ENCODE measurements around the gene BDKRB2. TPM values are rescaled to one million over a fixed set of nuclear protein-coding genes. Genes with fewer than 3 reads are reported as not detected.

BDKRB2 gene
- total RNA-seq, 6 experiments from 2014 or later: 5.8 to 11.2 (median 9.1) TPM

DNA sequence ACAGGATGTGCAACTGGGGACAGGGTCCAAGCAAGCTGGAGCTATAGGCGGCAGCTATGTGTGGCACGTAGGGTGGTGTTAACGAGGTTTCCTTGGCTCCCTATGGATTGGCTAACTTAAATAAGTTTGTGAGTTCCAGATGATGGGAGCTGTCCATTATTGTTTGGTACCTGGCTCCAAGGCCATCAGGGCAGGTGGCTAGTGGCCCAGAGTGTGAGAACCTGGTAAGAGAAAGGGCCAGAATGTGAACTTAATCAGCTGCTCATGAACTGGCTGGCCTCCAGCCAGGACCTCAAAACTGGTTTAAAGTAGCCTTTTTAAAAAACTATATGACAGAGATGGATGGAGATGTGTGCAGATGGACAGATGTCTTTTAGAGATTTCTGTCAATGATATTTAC, 1.5 kb upstream of the BDKRB2 start:
- DNase-seq: no peak
- H3K36me3 Mint-ChIP-seq (ENCODE audit: low read depth): no peaks in the 10 kb centered on the region
- H3K4me1 Mint-ChIP-seq (ENCODE audit: low read depth): peaks cover 59% of the 10 kb centered on the region
- H3K4me3 Mint-ChIP-seq: no peak overlapping the region
- no peak overlapping the region for H3K27ac Mint-ChIP-seq
- H3K9me3 Mint-ChIP-seq: no peaks in the 10 kb centered on the region
- peaks cover 3% of the 10 kb centered on the region for H3K27me3 Mint-ChIP-seq (ENCODE audit: insufficient read depth)
- TF ChIP-seq, protein P1, sequence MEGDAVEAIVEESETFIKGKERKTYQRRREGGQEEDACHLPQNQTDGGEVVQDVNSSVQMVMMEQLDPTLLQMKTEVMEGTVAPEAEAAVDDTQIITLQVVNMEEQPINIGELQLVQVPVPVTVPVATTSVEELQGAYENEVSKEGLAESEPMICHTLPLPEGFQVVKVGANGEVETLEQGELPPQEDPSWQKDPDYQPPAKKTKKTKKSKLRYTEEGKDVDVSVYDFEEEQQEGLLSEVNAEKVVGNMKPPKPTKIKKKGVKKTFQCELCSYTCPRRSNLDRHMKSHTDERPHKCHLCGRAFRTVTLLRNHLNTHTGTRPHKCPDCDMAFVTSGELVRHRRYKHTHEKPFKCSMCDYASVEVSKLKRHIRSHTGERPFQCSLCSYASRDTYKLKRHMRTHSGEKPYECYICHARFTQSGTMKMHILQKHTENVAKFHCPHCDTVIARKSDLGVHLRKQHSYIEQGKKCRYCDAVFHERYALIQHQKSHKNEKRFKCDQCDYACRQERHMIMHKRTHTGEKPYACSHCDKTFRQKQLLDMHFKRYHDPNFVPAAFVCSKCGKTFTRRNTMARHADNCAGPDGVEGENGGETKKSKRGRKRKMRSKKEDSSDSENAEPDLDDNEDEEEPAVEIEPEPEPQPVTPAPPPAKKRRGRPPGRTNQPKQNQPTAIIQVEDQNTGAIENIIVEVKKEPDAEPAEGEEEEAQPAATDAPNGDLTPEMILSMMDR (IDR thresholded peaks at IDR 0.05): no peak

DNA sequence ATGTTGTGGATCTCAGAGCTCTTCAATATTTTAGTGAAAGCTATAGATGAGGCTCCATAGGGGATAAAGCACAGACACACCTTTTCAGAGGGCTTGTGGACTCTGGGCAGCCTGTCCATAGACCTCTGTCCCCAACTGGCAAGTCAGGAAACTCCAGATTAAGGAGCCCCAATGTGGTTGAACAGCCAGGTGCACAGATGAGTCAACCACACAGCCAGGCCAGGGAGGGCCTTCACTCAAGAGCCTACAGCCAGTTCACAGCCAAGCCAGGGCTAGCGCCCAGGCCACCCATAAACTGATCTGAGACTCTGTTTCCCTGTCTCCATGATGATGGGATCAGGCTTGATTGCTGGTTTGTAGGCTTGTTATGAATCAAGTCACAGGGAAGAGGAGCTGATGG, 1.0 kb upstream of the BDKRB2 start:
- Mint-ChIP-seq H3K36me3 (ENCODE audit: low read depth) (no peaks in the 10 kb centered on the region), H3K4me3 (no peak overlapping the region; the same call in 1 of the 2 replicates), H3K27me3 (ENCODE audit: insufficient read depth) (peaks cover 2% of the 10 kb centered on the region), H3K27ac (no peak overlapping the region), H3K9me3 (no peaks in the 10 kb centered on the region), H3K4me1 (ENCODE audit: low read depth) (peaks cover 59% of the 10 kb centered on the region)
- DNase-seq: no peak
- TF ChIP-seq, protein P1 (IDR thresholded peaks at IDR 0.05): no peak

DNA sequence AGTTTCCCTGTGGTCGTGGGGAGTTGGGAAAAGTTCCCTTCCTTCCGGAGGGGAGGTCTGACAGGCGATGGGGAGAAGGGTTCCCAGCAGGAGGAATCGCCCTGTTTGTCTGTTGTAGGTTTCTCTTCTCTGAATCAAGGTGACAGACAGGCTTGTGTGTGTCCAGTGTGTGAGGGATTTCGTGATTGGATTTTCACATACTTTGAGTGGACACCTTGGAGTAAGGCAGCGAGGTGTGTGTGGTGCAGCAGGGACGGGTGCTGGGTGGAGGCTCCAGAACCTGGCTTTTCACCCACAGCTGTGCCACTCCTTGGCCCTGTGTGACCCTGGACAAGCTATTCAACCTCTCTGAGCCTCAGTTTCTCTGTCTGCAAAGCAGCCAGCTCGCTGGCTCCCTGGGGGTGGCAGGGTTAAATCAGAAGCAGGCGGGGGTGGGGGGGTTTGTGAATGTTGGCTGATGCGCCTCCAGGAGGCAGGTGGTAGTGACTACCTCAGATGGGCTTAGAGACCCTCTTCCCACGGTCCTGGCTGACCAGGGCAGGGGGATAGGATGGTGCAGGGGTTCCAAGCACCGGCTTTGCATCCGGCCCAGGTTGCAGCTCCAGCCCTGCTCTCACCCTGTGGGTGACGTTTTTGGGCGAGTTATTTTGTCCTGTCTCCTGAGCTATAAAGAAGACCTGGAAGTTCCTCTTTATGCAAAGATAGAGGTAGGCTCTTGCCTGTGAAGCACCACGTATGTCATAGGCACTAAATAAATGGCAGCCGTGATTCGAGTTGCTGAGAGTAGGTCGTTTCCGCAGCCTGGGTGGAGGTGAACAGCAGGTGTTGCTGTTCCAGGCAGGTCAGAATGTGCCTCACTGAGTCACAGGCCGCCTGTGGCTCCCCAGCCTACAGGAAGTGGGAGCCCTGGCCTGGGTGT, 679 bp downstream of the BDKRB2 start:
- peaks cover 2% of the 10 kb centered on the region; the same call in 1 of the 2 replicates for H3K27me3 Mint-ChIP-seq (ENCODE audit: insufficient read depth)
- H3K4me1 Mint-ChIP-seq (ENCODE audit: low read depth): peaks cover 59% of the 10 kb centered on the region
- H3K36me3 Mint-ChIP-seq (ENCODE audit: low read depth): no peaks in the 10 kb centered on the region; the same call in 1 of the 2 replicates
- H3K9me3 Mint-ChIP-seq: no peaks in the 10 kb centered on the region
- DNase-seq: no peak
- H3K4me3 Mint-ChIP-seq: peak overlapping the region; percentile 90
- TF ChIP-seq, protein P1 (IDR thresholded peaks at IDR 0.05): no peak; the same call in 1 of the 2 replicates
- H3K27ac Mint-ChIP-seq: peak overlapping the region; percentile 81

DNA sequence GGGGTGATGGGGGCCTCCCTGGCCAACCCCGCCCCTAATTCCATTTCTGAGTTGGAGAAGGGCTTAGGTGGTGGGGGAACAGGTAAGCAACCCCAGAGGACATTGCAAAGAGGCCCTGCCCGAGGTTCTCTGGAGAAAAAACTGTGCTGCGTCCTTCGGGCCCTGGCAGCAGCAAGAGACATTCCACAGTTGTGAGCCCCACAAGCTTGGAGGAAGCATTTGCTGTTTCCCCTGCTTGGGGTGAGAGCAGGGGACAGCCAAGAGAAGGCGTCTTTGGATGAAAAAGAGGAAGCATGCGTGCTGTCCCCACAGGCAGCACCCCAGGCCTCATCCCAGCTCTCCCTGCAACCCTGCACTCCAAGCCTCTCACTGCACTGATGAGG, 1.3 kb downstream of the BDKRB2 start:
- H3K27ac Mint-ChIP-seq: peak overlapping the region; percentile 78
- peaks cover 4% of the 10 kb centered on the region for H3K27me3 Mint-ChIP-seq (ENCODE audit: insufficient read depth)
- peak; percentile 35 for DNase-seq
- peaks cover 59% of the 10 kb centered on the region for H3K4me1 Mint-ChIP-seq (ENCODE audit: low read depth)
- H3K9me3 Mint-ChIP-seq: no peaks in the 10 kb centered on the region
- H3K4me3 Mint-ChIP-seq: peak overlapping the region; percentile 90
- TF ChIP-seq, protein P1 (IDR thresholded peaks at IDR 0.05): no peak
- peaks cover 3% of the 10 kb centered on the region; the same call in 1 of the 2 replicates for H3K36me3 Mint-ChIP-seq (ENCODE audit: low read depth)

DNA sequence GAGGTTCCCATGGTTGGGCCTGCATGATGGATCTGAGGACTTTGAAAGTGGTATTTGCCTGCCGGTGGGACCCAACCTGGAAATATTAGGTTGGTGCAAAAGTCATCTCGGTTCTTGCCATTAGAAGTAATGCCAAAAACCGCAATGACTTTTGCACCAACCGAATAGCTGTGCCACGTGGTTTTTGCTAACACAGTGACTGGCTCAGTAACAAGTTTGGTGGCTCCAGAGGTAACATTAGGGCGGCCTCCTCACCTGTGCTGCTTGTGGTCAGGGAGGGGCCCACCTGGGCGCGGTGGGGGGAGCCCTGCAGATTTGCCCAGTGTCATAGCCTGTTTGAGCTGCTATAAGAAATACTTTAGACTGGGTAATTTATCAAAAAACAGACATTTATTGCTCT, 1.8 kb downstream of the BDKRB2 start:
- peaks cover 8% of the 10 kb centered on the region for H3K36me3 Mint-ChIP-seq (ENCODE audit: low read depth)
- H3K4me1 Mint-ChIP-seq (ENCODE audit: low read depth): peaks cover 57% of the 10 kb centered on the region
- peak overlapping the region; percentile 78 for H3K27ac Mint-ChIP-seq
- peak overlapping the region; percentile 90 for H3K4me3 Mint-ChIP-seq
- TF ChIP-seq, protein P1 (IDR thresholded peaks at IDR 0.05): no peak
- no peak for DNase-seq
- peaks cover 4% of the 10 kb centered on the region for H3K27me3 Mint-ChIP-seq (ENCODE audit: insufficient read depth)
- no peaks in the 10 kb centered on the region for H3K9me3 Mint-ChIP-seq
